GM08714 (cell line): Measurements from ENCODE around the gene B3GAT2.

Source experiments
- H3K4me3 ChIP-seq: fragments of 200-500 bp; sonication (Bioruptor generic); 2 replicates; pipeline ENCODE4 v1.5.1; 2014; ENCODE audit warnings: mild to moderate bottlenecking, low read length, inconsistent platforms
- ZNF274 ChIP-seq: IDR thresholded peaks from 2 replicates; pipeline ENCODE4 v1.6.1; 2012; ENCODE audit warnings: mild to moderate bottlenecking, low read depth, low read length

B3GAT2 gene, protein sequence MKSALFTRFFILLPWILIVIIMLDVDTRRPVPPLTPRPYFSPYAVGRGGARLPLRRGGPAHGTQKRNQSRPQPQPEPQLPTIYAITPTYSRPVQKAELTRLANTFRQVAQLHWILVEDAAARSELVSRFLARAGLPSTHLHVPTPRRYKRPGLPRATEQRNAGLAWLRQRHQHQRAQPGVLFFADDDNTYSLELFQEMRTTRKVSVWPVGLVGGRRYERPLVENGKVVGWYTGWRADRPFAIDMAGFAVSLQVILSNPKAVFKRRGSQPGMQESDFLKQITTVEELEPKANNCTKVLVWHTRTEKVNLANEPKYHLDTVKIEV

GRCh38 chr6:70956451-70957283 is at the start of gene B3GAT2:
TSS of gene B3GAT2 (minus strand) at chr6:70957060. CDS start at chr6:70956429, 631 bp downstream.
- no peak for TF ChIP-seq ZNF274
- peak within 1 kb of the TSS; percentile 42; the same call in 1 of the 2 replicates for H3K4me3 ChIP-seq

- no peak overlapping the region for H3K4me3 ChIP-seq
- no peak for TF ChIP-seq ZNF274
These were observed 41.3 kb upstream of the B3GAT2 start for GRCh38 chr6:70998148-70998547.

GRCh38 chr6:70997379-70997778 is 40.5 kb upstream of the B3GAT2 start:
- H3K4me3 ChIP-seq: no peak overlapping the region
- no peak for TF ChIP-seq ZNF274

GRCh38 chr6:70996106-70996505 is 39.2 kb upstream of the B3GAT2 start:
- no peak for TF ChIP-seq ZNF274

DNA sequence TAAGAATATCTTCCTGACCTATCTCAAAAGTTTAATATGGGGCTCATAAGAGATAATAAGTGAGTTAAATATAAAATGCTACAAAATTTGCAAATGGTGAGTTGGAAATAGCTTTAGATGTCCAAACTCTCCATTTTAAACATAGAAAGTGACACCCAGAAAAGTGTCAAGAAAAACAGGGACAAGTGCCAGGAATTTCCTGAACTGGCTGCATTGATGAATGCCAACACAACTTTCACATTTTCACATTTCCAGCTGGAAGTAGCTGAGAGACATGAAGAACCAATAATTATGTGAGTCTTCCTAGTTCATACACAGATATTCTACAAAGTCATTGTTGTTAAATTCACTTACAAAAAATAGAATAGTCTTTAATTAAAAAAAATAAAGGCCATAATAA is 38.6 kb upstream of the B3GAT2 start:
- TF ChIP-seq ZNF274: no peak
- H3K4me3 ChIP-seq: no peak overlapping the region

More at GRCh38 chr6:70996106-70996505, 39.2 kb upstream of the B3GAT2 start:
- H3K4me3 ChIP-seq: no peak overlapping the region

GRCh38 chr6:70991253-70991652 is 34.4 kb upstream of the B3GAT2 start:
- no peak for TF ChIP-seq ZNF274

GRCh38 chr6:70985156-70985555 is 28.3 kb upstream of the B3GAT2 start:
- no peak for TF ChIP-seq ZNF274
- H3K4me3 ChIP-seq: no peak overlapping the region

More at GRCh38 chr6:70991253-70991652, 34.4 kb upstream of the B3GAT2 start:
- no peak overlapping the region for H3K4me3 ChIP-seq

- H3K4me3 ChIP-seq: no peak overlapping the region
- TF ChIP-seq ZNF274: no peak
These were observed 25.9 kb upstream of the B3GAT2 start for GRCh38 chr6:70982747-70983146.

DNA sequence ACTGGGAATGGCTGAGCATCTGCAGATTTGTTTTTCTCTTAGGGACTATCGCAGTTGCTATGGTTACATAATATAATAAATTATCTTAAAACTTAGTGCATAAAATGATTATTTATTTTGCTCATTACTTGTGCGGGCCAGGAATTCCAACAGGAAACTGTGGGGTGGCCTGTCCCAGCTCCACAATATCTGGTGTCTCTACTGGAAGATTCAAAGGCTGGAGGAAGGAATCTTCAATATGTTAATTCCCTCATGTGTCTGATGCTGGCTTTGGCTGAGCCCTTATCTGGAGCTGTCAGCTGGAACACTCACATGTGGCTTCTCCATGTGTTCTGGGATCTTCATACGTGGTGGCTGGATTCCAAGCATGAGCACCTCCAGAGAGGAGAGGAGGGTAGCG is 23.9 kb upstream of the B3GAT2 start:
- no peak overlapping the region for H3K4me3 ChIP-seq
- TF ChIP-seq ZNF274: no peak

- no peak overlapping the region for H3K4me3 ChIP-seq
- TF ChIP-seq ZNF274: no peak
These were observed 16.7 kb upstream of the B3GAT2 start for GRCh38 chr6:70973604-70974003.

GRCh38 chr6:70967049-70967448 is 10.2 kb upstream of the B3GAT2 start:
- no peak overlapping the region for H3K4me3 ChIP-seq
- TF ChIP-seq ZNF274: no peak

GRCh38 chr6:70957284-70957617 is 391 bp upstream of the B3GAT2 start:
- peak overlapping the region; percentile 42; the same call in 1 of the 2 replicates for H3K4me3 ChIP-seq

DNA sequence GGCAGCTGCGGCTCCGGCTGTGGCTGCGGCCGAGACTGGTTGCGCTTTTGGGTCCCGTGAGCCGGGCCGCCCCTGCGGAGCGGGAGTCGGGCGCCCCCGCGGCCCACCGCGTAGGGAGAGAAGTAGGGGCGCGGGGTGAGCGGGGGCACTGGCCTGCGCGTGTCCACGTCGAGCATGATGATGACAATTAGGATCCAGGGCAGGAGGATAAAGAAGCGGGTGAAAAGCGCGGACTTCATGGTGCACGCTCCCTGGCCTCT is 739 bp downstream of the B3GAT2 start:
- no peak for TF ChIP-seq ZNF274
- H3K4me3 ChIP-seq: peak overlapping the region; percentile 42; the same call in 1 of the 2 replicates

More at GRCh38 chr6:70957284-70957617, 391 bp upstream of the B3GAT2 start:
- no peak for TF ChIP-seq ZNF274

DNA sequence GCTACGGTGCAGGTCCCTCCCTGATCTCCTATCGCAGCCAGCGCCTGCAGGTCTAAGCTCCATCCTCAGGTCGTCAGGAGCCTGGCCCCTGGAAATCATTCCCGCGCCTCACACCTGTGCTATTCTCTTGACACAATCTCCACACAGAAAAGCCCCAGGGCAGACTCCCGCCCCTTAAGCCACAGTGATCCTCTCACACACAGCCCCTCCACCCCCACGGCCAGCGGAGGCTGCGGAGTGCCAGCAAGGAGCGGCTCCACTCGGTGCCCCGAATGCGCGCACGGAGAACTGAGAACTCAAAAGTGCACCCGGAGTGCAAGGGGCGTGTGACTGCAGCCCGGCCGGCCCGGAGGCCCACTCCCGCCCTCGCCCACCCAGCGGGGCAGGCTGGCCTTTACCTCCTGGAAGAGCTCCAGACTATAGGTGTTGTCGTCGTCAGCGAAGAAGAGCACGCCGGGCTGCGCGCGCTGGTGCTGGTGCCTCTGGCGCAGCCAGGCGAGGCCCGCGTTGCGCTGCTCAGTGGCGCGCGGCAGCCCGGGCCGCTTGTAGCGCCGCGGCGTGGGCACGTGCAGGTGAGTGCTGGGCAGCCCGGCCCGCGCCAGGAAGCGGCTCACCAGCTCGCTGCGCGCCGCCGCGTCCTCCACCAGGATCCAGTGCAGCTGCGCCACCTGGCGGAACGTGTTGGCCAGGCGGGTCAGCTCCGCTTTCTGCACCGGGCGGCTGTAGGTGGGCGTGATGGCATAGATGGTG is 1.2 kb downstream of the B3GAT2 start:
- H3K4me3 ChIP-seq: peak overlapping the region; percentile 42; the same call in 1 of the 2 replicates
- TF ChIP-seq ZNF274: no peak

- TF ChIP-seq ZNF274: no peak
- H3K4me3 ChIP-seq: no peak overlapping the region
These were observed 2.1 kb downstream of the B3GAT2 start for GRCh38 chr6:70954750-70955149.

- TF ChIP-seq ZNF274: no peak
- H3K4me3 ChIP-seq: no peak overlapping the region
These were observed 2.7 kb downstream of the B3GAT2 start for GRCh38 chr6:70954176-70954575.
